ENCODE results near the gene AAGAB. TPM values are rescaled to one million over a fixed set of nuclear protein-coding genes. Genes with fewer than 3 reads are reported as not detected.

AAGAB gene
- total RNA-seq, 1 experiment from 2014 or later: 40.1 TPM

DNA sequence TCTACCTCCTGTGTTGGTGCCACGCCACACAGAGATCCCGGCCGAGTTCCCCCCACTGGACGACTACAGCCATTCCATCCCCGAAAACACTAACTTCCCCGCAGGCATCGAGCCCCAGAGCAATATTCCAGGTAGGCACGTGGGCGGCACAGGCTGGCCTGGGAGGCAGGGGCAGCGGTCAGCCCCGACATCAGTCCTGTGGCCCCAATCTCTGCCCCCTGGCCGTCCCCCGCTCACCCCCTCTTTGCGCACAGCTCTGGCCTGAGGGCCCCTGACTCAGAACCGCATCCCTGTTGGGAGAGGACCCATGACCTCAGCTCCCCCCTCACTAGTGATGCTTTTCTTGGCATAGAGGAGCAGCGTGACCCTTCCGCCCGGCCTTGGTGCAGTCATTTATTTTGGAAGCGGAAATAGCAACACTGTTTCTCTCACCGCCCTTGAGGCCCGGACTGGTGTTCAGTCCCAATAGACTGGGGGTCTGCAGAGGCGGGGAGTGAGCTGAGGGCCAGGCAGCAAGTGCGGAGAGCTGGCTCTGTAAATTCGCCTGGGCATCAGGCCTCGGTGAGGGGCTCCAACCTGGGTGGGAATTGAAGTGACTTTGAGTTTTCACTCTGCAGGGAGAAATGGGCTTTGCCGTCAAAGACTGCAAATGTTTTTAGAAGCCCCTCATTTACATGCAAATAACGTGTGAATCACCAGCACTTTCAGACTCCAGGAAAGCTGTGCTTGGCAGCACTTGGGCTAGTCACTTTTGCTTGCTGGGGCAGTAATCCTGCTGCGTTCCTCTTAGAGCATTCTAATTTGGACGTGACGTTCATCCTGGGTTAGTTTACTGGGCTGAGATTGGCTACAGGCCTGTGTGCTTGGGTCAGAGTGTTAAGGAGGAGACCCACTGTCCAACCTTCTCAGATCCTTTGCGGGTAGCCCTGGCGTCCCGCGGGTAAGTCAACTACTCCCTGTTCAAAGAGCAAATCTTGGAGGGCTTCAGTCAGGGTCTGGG, 88.9 kb downstream of the AAGAB start:
- Histone ChIP-seq H3K14ac (ENCODE audit: insufficient read depth, low read length) (no peak overlapping the region), H3K79me2 (ENCODE audit: insufficient read depth, low read length) (no peaks in the 10 kb centered on the region), H2AK5ac (ENCODE audit: insufficient read length, low read length) (no peak overlapping the region), H3K27ac (ENCODE audit: insufficient read length, low read depth, low read length) (peak overlapping the region; percentile 8), H2BK20ac (ENCODE audit: low read depth, low read length, poor library complexity, severe bottlenecking) (no peak overlapping the region), H2BK12ac (ENCODE audit: insufficient read length, low read depth, low read length) (no peak overlapping the region), H3K4ac (ENCODE audit: low read depth, low read length) (no peak overlapping the region), H3K56ac (ENCODE audit: insufficient read length, low read depth, low read length) (no peak overlapping the region), H2BK15ac (ENCODE audit: low read depth, low read length) (no peak overlapping the region), H3K18ac (ENCODE audit: insufficient read length, low read depth, low read length) (no peak overlapping the region), H2BK120ac (ENCODE audit: low read depth, low read length, poor library complexity, severe bottlenecking) (no peak overlapping the region), H3K79me1 (ENCODE audit: insufficient read depth, low read depth, low read length, poor library complexity, severe bottlenecking) (no peaks in the 10 kb centered on the region), H3K4me1 (ENCODE audit: insufficient read depth, low read length) (peaks cover 10% of the 10 kb centered on the region; the same call in 1 of the 2 replicates), H2BK5ac (ENCODE audit: insufficient read length, low read length) (no peak overlapping the region), H4K20me1 (ENCODE audit: control insufficient read depth, insufficient read depth, insufficient read length) (no peaks in the 10 kb centered on the region), H3K4me2 (ENCODE audit: insufficient read depth, insufficient read length, low read length) (peak overlapping the region; percentile 35), H3T11ph (ENCODE audit: low read length) (no peak overlapping the region), H3K23me2 (ENCODE audit: insufficient read length, low read depth, low read length, poor library complexity, severe bottlenecking) (no peaks in the 10 kb centered on the region), H3K23ac (ENCODE audit: insufficient read length, low read depth, low read length) (no peak overlapping the region), H2AFZ (ENCODE audit: low read length) (no peak overlapping the region), H4K5ac (ENCODE audit: insufficient read length, low read depth, low read length) (no peak overlapping the region), H3K9ac (ENCODE audit: extremely low read depth, insufficient read length, low read length) (no peak overlapping the region), H4K91ac (ENCODE audit: insufficient read length, low read depth, low read length) (no peak overlapping the region), H3K9me3 (ENCODE audit: control insufficient read depth, low read depth, low read length) (no peaks in the 10 kb centered on the region), H3K27me3 (ENCODE audit: insufficient read depth, low read length) (no peaks in the 10 kb centered on the region), H4K8ac (replicated peaks; ENCODE audit: insufficient read length, low read depth, low read length) (no peak overlapping the region)
- peaks cover 10 to 35% (median 16%) of the 10 kb centered on the region in 3 experiments for H3K36me3 Mint-ChIP-seq (ENCODE audit: insufficient read depth in 1 of 3, low read depth in 3 of 3)
- H3K4me1 Mint-ChIP-seq: peaks cover 50 to 54% of the 10 kb centered on the region in 2 experiments
- peak overlapping the region; percentile 41 to 54 for H3K4me3 Mint-ChIP-seq
- no peaks in the 10 kb centered on the region; a peak in 2 of 5 replicates for H3K9me3 Mint-ChIP-seq
- no peaks in the 10 kb centered on the region; the same call in 1 of the 2 replicates for H3K27me3 Mint-ChIP-seq (ENCODE audit: low read depth)
- H3K27ac Mint-ChIP-seq: peak overlapping the region; percentile 85 to 95 (median 91)
- TF ChIP-seq, protein P1, sequence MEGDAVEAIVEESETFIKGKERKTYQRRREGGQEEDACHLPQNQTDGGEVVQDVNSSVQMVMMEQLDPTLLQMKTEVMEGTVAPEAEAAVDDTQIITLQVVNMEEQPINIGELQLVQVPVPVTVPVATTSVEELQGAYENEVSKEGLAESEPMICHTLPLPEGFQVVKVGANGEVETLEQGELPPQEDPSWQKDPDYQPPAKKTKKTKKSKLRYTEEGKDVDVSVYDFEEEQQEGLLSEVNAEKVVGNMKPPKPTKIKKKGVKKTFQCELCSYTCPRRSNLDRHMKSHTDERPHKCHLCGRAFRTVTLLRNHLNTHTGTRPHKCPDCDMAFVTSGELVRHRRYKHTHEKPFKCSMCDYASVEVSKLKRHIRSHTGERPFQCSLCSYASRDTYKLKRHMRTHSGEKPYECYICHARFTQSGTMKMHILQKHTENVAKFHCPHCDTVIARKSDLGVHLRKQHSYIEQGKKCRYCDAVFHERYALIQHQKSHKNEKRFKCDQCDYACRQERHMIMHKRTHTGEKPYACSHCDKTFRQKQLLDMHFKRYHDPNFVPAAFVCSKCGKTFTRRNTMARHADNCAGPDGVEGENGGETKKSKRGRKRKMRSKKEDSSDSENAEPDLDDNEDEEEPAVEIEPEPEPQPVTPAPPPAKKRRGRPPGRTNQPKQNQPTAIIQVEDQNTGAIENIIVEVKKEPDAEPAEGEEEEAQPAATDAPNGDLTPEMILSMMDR (conservative IDR thresholded peaks at IDR 0.05): no peak
- WGBS (ENCODE audit: extremely low coverage, insufficient read length, low lambda C conversion rate): no CpG with 5 or more reads among the region's 34 CpGs
- peak; percentile 91 for DNase-seq
